HFFc6 (cell line): ENCODE results near the gene LSMEM2. TPM values are rescaled to one million over a fixed set of nuclear protein-coding genes. Genes with fewer than 3 reads are reported as not detected.
"Not testable (repeated sequence)": the region's sequence is repeated elsewhere in the genome, so short reads cannot be mapped to it uniquely, and the experiment has no call there.

Experiments
- DNase-seq: peaks from one replicate; pipeline ENCODE4 v3.0.0-alpha.2; 2018
- H3K27ac Mint-ChIP-seq: 2 replicates; pipeline ENCODE4 v1.8.0; 2020; ENCODE audit warnings: mild to moderate bottlenecking, mixed read lengths
- H3K27me3 Mint-ChIP-seq: 2 replicates; pipeline ENCODE4 v1.8.0; 2021; ENCODE audit warnings: mild to moderate bottlenecking, moderate library complexity, mixed read lengths; ENCODE audit not compliant: insufficient read depth
- H3K36me3 Mint-ChIP-seq: 2 replicates; pipeline ENCODE4 v1.8.0; 2021; ENCODE audit warnings: low read depth, mixed read lengths
- H3K4me1 Mint-ChIP-seq: 2 replicates; pipeline ENCODE4 v1.8.0; 2020; ENCODE audit warnings: low read depth, mixed read lengths
- H3K4me3 Mint-ChIP-seq: 2 replicates; pipeline ENCODE4 v1.8.0; 2020; ENCODE audit warnings: mild to moderate bottlenecking, moderate library complexity, mixed read lengths
- H3K9me3 Mint-ChIP-seq: 2 replicates; pipeline ENCODE4 v1.8.0; 2020; ENCODE audit warnings: mild to moderate bottlenecking, mixed read lengths
- CTCF ChIP-seq: fragments of 200-600 bp; sonication (generic); IDR thresholded peaks from 2 replicates; pipeline ENCODE4 v1.5.0; 2021; ENCODE audit warnings: antibody characterized with exemption, mild to moderate bottlenecking
- total RNA-seq, 6 experiments: library from RNA; stranded (reverse); fragmentation: NEBNext Ultra II Directional; extraction: Animal tissue kit (Norgen Biotek cat#: 25700); gene quantifications; 2 replicates in 1 of 6; 3 replicates in 5 of 6; pipeline ENCODE4 v1.2.3, GENCODE V29; 2021

The LSMEM2 gene
- total RNA-seq, 6 experiments from 2014 or later = 0.11 to 0.13 TPM; not detected in 4

GRCh38 chr3:50242381-50242770 lies 36.5 kb upstream of the LSMEM2 start:
- peaks cover 80% of the 10 kb centered on the region for H3K4me1 Mint-ChIP-seq
- peak overlapping the region; percentile 41; the same call in 1 of the 2 replicates for H3K4me3 Mint-ChIP-seq
- no peak for TF ChIP-seq CTCF

GRCh38 chr3:50242851-50243542 lies 35.9 kb upstream of the LSMEM2 start:
- Mint-ChIP-seq H3K4me1 (peaks cover 82% of the 10 kb centered on the region), H3K9me3 (no peaks in the 10 kb centered on the region), H3K27me3 (peaks cover 6% of the 10 kb centered on the region; the same call in 1 of the 2 replicates), H3K27ac (peak overlapping the region; percentile 96), H3K36me3 (peaks cover 6% of the 10 kb centered on the region), H3K4me3 (peak overlapping the region; percentile 41; the same call in 1 of the 2 replicates)
- no peak for TF ChIP-seq CTCF
- no peak for DNase-seq

More at GRCh38 chr3:50242381-50242770, 36.5 kb upstream of the LSMEM2 start:
- H3K9me3 Mint-ChIP-seq = no peaks in the 10 kb centered on the region
- H3K36me3 Mint-ChIP-seq = peaks cover 11% of the 10 kb centered on the region
- no peak for DNase-seq
- H3K27me3 Mint-ChIP-seq = peaks cover 5% of the 10 kb centered on the region; the same call in 1 of the 2 replicates
- H3K27ac Mint-ChIP-seq = peak overlapping the region; percentile 81

- Mint-ChIP-seq H3K4me1 (peaks cover 82% of the 10 kb centered on the region), H3K4me3 (no peak overlapping the region), H3K27me3 (peaks cover 6% of the 10 kb centered on the region; the same call in 1 of the 2 replicates), H3K27ac (peak overlapping the region; percentile 96), H3K9me3 (no peaks in the 10 kb centered on the region), H3K36me3 (peaks cover 6% of the 10 kb centered on the region; the same call in 1 of the 2 replicates)
- DNase-seq = no peak
- no peak for TF ChIP-seq CTCF
Observed at GRCh38 chr3:50243543-50243895, 35.4 kb upstream of the LSMEM2 start.

GRCh38 chr3:50244813-50245212 lies 34.1 kb upstream of the LSMEM2 start:
- Mint-ChIP-seq H3K4me1 (peaks cover 82% of the 10 kb centered on the region), H3K27ac (peak overlapping the region; percentile 96), H3K4me3 (peak overlapping the region; percentile 82; the same call in 1 of the 2 replicates)
- not testable (repeated sequence) for H3K27me3 Mint-ChIP-seq, DNase-seq, H3K36me3 Mint-ChIP-seq, H3K9me3 Mint-ChIP-seq

GRCh38 chr3:50245251-50245745 lies 33.6 kb upstream of the LSMEM2 start:
- Mint-ChIP-seq H3K27ac (peak overlapping the region; percentile 96), H3K36me3 (peaks cover 9% of the 10 kb centered on the region), H3K9me3 (no peaks in the 10 kb centered on the region), H3K4me3 (peak overlapping the region; percentile 82), H3K27me3 (peaks cover 6% of the 10 kb centered on the region), H3K4me1 (peaks cover 82% of the 10 kb centered on the region)
- no peak for TF ChIP-seq CTCF
- DNase-seq = no peak

GRCh38 chr3:50245831-50246516 lies 32.9 kb upstream of the LSMEM2 start:
- no peaks in the 10 kb centered on the region for H3K9me3 Mint-ChIP-seq
- peak; percentile 51 for DNase-seq
- peak overlapping the region; percentile 96 for H3K27ac Mint-ChIP-seq
- H3K27me3 Mint-ChIP-seq = peaks cover 7% of the 10 kb centered on the region
- peaks cover 12% of the 10 kb centered on the region for H3K36me3 Mint-ChIP-seq
- TF ChIP-seq CTCF = peak; percentile 100
- H3K4me3 Mint-ChIP-seq = peak overlapping the region; percentile 82
- H3K4me1 Mint-ChIP-seq = peaks cover 84% of the 10 kb centered on the region
